GM18508 (cell line): ENCODE data around the gene TP53RK.
"Not testable (repeated sequence)": the region's sequence is repeated elsewhere in the genome, so short reads cannot be mapped to it uniquely, and the experiment has no call there.

Experiments
- ATAC-seq: cut with Tn5 transposase; IDR thresholded peaks from one replicate; pipeline ENCODE4 v1.9.1; 2021; ENCODE audit warnings: moderate number of reproducible peaks; ENCODE audit not compliant: insufficient read depth, unreplicated experiment

Gene TP53RK

GRCh38 chr20:46683939-46684750 lies 5.1 kb downstream of the TP53RK start:
- ATAC-seq, result no peak

GRCh38 chr20:46683668-46683938 lies 5.6 kb downstream of the TP53RK start:
- no peak for ATAC-seq

GRCh38 chr20:46683011-46683667 lies 6.1 kb downstream of the TP53RK start:
- no peak for ATAC-seq

GRCh38 chr20:46682063-46682821 lies 7.0 kb downstream of the TP53RK start:
- no peak for ATAC-seq

- no peak for ATAC-seq
Measured at GRCh38 chr20:46681032-46681854, 8.0 kb downstream of the TP53RK start.

- no peak for ATAC-seq
Measured at GRCh38 chr20:46680684-46681031, 8.6 kb downstream of the TP53RK start.

GRCh38 chr20:46678516-46678915 lies 10.7 kb downstream of the TP53RK start:
- ATAC-seq, result no peak

GRCh38 chr20:46677608-46678007 lies 11.6 kb downstream of the TP53RK start:
- ATAC-seq, result no peak

GRCh38 chr20:46676649-46677316 lies 12.5 kb downstream of the TP53RK start:
- ATAC-seq, result not testable (repeated sequence)

- ATAC-seq, result no peak
Measured at GRCh38 chr20:46674253-46675083, 14.8 kb downstream of the TP53RK start.

- no peak for ATAC-seq
Measured at GRCh38 chr20:46673394-46674252, 15.6 kb downstream of the TP53RK start.

- ATAC-seq, result no peak
Measured at GRCh38 chr20:46672543-46673148, 16.6 kb downstream of the TP53RK start.

GRCh38 chr20:46671866-46672542 lies 17.2 kb downstream of the TP53RK start:
- no peak for ATAC-seq

- ATAC-seq, result no peak
Measured at GRCh38 chr20:46670585-46671584, 18.4 kb downstream of the TP53RK start.

GRCh38 chr20:46670228-46670584 lies 19.0 kb downstream of the TP53RK start:
- no peak for ATAC-seq

GRCh38 chr20:46666818-46667515 lies 22.3 kb downstream of the TP53RK start:
- no peak for ATAC-seq
